Globus pallidus (tissue), 1 donor: ENCODE data around the gene BPIFB6.
"Not testable (repeated sequence)": the region's sequence is repeated elsewhere in the genome, so short reads cannot be mapped to it uniquely, and the experiment has no call there.

Source experiments
- DNase-seq: peaks from one replicate; pipeline ENCODE4 v3.0.0-alpha.2; 2015; ENCODE audit warnings: low spot score

BPIFB6 gene

GRCh38 chr20:33030569-33030968, 879 bp upstream of the BPIFB6 start:
- DNase-seq = no peak

GRCh38 chr20:33032555-33032954, 1.1 kb downstream of the BPIFB6 start:
- no peak for DNase-seq

- no peak for DNase-seq
Measured at GRCh38 chr20:33033381-33033780, 1.9 kb downstream of the BPIFB6 start.

GRCh38 chr20:33034115-33034514, 2.7 kb downstream of the BPIFB6 start:
- DNase-seq = no peak

GRCh38 chr20:33034901-33035492, 3.5 kb downstream of the BPIFB6 start:
- no peak for DNase-seq

- no peak for DNase-seq
Measured at GRCh38 chr20:33037456-33037855, 6.0 kb downstream of the BPIFB6 start.

GRCh38 chr20:33038243-33038642, 6.8 kb downstream of the BPIFB6 start:
- no peak for DNase-seq

GRCh38 chr20:33042430-33042829, 11.0 kb downstream of the BPIFB6 start:
- DNase-seq = no peak

GRCh38 chr20:33042983-33043730, 11.7 kb downstream of the BPIFB6 start:
- DNase-seq = no peak

GRCh38 chr20:33043731-33044181, 12.3 kb downstream of the BPIFB6 start:
- no peak for DNase-seq

- DNase-seq = not testable (repeated sequence)
Measured at GRCh38 chr20:33045129-33045721, 13.8 kb downstream of the BPIFB6 start.

- no peak for DNase-seq
Measured at GRCh38 chr20:33046412-33046811, 15.0 kb downstream of the BPIFB6 start.

- no peak for DNase-seq
Measured at GRCh38 chr20:33051333-33051732, 19.9 kb downstream of the BPIFB6 start.

GRCh38 chr20:33053291-33054106, 22.1 kb downstream of the BPIFB6 start, which contains the start of gene BPIFB3:
Gene BPIFB3, plus strand, starts transcription at chr20:33053903. Its CDS starts 1,533 bp downstream, at chr20:33055436.
- no peak for DNase-seq

- DNase-seq = no peak
Measured at GRCh38 chr20:33054381-33054780, 22.9 kb downstream of the BPIFB6 start.

- no peak for DNase-seq
Measured at GRCh38 chr20:33054791-33055190, 23.3 kb downstream of the BPIFB6 start.

- DNase-seq = no peak
Measured at GRCh38 chr20:33059136-33059535, 27.7 kb downstream of the BPIFB6 start.

- no peak for DNase-seq
Measured at GRCh38 chr20:33059741-33060390, 28.4 kb downstream of the BPIFB6 start.

GRCh38 chr20:33061658-33062028, 30.2 kb downstream of the BPIFB6 start:
- DNase-seq = no peak

GRCh38 chr20:33062105-33062824, 30.8 kb downstream of the BPIFB6 start:
- no peak for DNase-seq

GRCh38 chr20:33062825-33063149, 31.3 kb downstream of the BPIFB6 start:
- no peak for DNase-seq
